PC-9 (cell line): Measurements from ENCODE around the gene CTSF.

ENCODE experiments used
- CTCF ChIP-seq: fragments of 200-600 bp; sonication (generic); conservative IDR thresholded peaks from 2 replicates; pipeline ENCODE4 v1.6.1; 2017; ENCODE audit warnings: mixed run types, antibody characterized with exemption, mild to moderate bottlenecking, moderate library complexity
- EZH2 ChIP-seq: fragments of 200-600 bp; sonication (generic); IDR thresholded peaks from 2 replicates; pipeline ENCODE4 v1.8.0; 2017; ENCODE audit warnings: antibody characterized with exemption, low read depth

GRCh38 chr11:66567787-66568123 lies 651 bp downstream of the CTSF start:
- no peak for TF ChIP-seq CTCF
- no peak for TF ChIP-seq EZH2
